Measurements from ENCODE around the gene DNAJB2.

DNA sequence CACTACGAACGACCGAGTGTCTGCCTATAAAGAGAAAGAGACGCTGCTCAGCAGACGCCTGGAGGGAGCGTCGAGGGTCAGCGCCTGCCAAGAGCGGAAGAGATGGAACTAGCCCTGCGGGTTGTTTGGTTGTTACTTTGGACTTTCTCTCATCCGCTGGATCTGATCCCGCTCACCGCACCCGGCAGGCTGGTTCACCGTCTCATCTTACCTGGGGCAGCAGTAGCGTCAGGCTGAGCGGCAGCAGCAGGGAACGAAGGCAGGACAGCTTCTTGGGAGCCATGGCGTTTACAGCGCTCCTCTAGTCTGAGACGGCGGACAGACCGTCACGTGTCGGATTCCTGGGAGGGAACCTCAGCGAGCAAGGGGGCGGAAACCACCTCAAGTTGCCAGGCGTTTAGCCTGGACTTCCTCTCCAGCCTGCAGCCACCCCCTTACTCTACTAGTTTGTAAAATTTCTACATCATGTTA is 35.8 kb upstream of the DNAJB2 start:
- TF ChIP-seq, protein P1, sequence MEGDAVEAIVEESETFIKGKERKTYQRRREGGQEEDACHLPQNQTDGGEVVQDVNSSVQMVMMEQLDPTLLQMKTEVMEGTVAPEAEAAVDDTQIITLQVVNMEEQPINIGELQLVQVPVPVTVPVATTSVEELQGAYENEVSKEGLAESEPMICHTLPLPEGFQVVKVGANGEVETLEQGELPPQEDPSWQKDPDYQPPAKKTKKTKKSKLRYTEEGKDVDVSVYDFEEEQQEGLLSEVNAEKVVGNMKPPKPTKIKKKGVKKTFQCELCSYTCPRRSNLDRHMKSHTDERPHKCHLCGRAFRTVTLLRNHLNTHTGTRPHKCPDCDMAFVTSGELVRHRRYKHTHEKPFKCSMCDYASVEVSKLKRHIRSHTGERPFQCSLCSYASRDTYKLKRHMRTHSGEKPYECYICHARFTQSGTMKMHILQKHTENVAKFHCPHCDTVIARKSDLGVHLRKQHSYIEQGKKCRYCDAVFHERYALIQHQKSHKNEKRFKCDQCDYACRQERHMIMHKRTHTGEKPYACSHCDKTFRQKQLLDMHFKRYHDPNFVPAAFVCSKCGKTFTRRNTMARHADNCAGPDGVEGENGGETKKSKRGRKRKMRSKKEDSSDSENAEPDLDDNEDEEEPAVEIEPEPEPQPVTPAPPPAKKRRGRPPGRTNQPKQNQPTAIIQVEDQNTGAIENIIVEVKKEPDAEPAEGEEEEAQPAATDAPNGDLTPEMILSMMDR (IDR thresholded peaks at IDR 0.05), result no peak
- no peak for TF ChIP-seq POLR2A (IDR thresholded peaks at IDR 0.05)
